ENCODE results near the gene STAT5B.
"Not testable (repeated sequence)": the region's sequence is repeated elsewhere in the genome, so short reads cannot be mapped to it uniquely, and the experiment has no call there.

STAT5B gene

GRCh38 chr17:42276359-42276608, at the start of gene STAT5B:
Gene STAT5B, minus strand, starts transcription at chr17:42276391. Its CDS starts 44,264 bp downstream, at chr17:42232127.
- DNase-seq (ENCODE audit: low read depth in 2 of 2): peak in 1 of 2 donors; percentile 59

GRCh38 chr17:42325026-42325425, 48.8 kb upstream of the STAT5B start:
- DNase-seq (ENCODE audit: low read depth in 2 of 2): no peak

GRCh38 chr17:42323268-42323773, 47.1 kb upstream of the STAT5B start:
- DNase-seq (ENCODE audit: low read depth in 2 of 2): no peak

GRCh38 chr17:42322382-42323267, 46.4 kb upstream of the STAT5B start:
- peak; percentile 78 to 92 for DNase-seq (ENCODE audit: low read depth in 2 of 2)

GRCh38 chr17:42321555-42321954, 45.4 kb upstream of the STAT5B start:
- no peak for DNase-seq (ENCODE audit: low read depth in 2 of 2)

- DNase-seq (ENCODE audit: low read depth in 2 of 2): not testable (repeated sequence)
Measured at GRCh38 chr17:42317967-42318366, 41.8 kb upstream of the STAT5B start.

GRCh38 chr17:42317266-42317845, 41.2 kb upstream of the STAT5B start:
- no peak for DNase-seq (ENCODE audit: low read depth in 2 of 2)

- DNase-seq (ENCODE audit: low read depth in 2 of 2): no peak
Measured at GRCh38 chr17:42316755-42317154, 40.6 kb upstream of the STAT5B start.

- DNase-seq (ENCODE audit: low read depth in 2 of 2): no peak
Measured at GRCh38 chr17:42315402-42316156, 39.4 kb upstream of the STAT5B start.

- no peak for DNase-seq (ENCODE audit: low read depth in 2 of 2)
Measured at GRCh38 chr17:42313773-42314566, 37.8 kb upstream of the STAT5B start.

GRCh38 chr17:42313389-42313772, 37.2 kb upstream of the STAT5B start:
- DNase-seq (ENCODE audit: low read depth in 2 of 2): no peak

GRCh38 chr17:42312285-42313130, 36.3 kb upstream of the STAT5B start:
- DNase-seq (ENCODE audit: low read depth in 2 of 2): peak; percentile 52 to 69

- DNase-seq (ENCODE audit: low read depth in 2 of 2): no peak
Measured at GRCh38 chr17:42312035-42312284, 35.8 kb upstream of the STAT5B start.

- no peak for DNase-seq (ENCODE audit: low read depth in 2 of 2)
Measured at GRCh38 chr17:42311240-42312034, 35.2 kb upstream of the STAT5B start.

- DNase-seq (ENCODE audit: low read depth in 2 of 2): no peak
Measured at GRCh38 chr17:42310787-42311215, 34.6 kb upstream of the STAT5B start.

- DNase-seq (ENCODE audit: low read depth in 2 of 2): no peak
Measured at GRCh38 chr17:42309986-42310786, 34.0 kb upstream of the STAT5B start.

- no peak for DNase-seq (ENCODE audit: low read depth in 2 of 2)
Measured at GRCh38 chr17:42309142-42309541, 33.0 kb upstream of the STAT5B start.

GRCh38 chr17:42308446-42308845, 32.3 kb upstream of the STAT5B start:
- DNase-seq (ENCODE audit: low read depth in 2 of 2): no peak

- DNase-seq (ENCODE audit: low read depth in 2 of 2): no peak
Measured at GRCh38 chr17:42307362-42307927, 31.3 kb upstream of the STAT5B start.
